ENCODE results near the gene NRXN3.
"Not testable (repeated sequence)": the region's sequence is repeated elsewhere in the genome, so short reads cannot be mapped to it uniquely, and the experiment has no call there.

The NRXN3 gene

DNA sequence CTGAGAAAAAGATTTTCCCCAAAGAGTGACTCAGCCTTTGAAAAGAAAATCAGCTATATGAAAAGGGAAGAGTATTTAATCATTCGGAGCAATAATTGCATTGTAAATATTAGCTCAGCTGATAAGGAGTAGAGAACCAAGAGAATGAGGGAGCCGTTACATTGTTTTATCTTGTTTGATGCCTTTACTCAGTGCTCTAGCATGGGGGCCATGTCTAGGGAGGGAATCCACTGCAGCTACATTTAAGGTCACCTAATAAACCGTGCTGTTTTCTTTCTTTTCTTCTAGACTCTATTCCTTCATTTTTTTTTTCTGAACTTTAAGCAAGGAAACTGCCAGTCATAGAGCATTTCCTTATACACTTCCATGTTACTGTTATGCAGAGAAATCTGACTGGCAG lies 1594.2 kb downstream of the NRXN3 start:
- in situ Hi-C loops (cut with MboI; ENCODE audit: low pct_unique_long_range_greater_than_20kb, low sequenced_read_pairs, unreplicated experiment), result no loop called here
- TF ChIP-seq, protein P1, sequence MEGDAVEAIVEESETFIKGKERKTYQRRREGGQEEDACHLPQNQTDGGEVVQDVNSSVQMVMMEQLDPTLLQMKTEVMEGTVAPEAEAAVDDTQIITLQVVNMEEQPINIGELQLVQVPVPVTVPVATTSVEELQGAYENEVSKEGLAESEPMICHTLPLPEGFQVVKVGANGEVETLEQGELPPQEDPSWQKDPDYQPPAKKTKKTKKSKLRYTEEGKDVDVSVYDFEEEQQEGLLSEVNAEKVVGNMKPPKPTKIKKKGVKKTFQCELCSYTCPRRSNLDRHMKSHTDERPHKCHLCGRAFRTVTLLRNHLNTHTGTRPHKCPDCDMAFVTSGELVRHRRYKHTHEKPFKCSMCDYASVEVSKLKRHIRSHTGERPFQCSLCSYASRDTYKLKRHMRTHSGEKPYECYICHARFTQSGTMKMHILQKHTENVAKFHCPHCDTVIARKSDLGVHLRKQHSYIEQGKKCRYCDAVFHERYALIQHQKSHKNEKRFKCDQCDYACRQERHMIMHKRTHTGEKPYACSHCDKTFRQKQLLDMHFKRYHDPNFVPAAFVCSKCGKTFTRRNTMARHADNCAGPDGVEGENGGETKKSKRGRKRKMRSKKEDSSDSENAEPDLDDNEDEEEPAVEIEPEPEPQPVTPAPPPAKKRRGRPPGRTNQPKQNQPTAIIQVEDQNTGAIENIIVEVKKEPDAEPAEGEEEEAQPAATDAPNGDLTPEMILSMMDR (IDR thresholded peaks at IDR 0.05; ENCODE audit: extremely low read depth, insufficient read depth, missing control alignments), result no peak
- DNase-seq (ENCODE audit: low spot score), result no peak

DNA sequence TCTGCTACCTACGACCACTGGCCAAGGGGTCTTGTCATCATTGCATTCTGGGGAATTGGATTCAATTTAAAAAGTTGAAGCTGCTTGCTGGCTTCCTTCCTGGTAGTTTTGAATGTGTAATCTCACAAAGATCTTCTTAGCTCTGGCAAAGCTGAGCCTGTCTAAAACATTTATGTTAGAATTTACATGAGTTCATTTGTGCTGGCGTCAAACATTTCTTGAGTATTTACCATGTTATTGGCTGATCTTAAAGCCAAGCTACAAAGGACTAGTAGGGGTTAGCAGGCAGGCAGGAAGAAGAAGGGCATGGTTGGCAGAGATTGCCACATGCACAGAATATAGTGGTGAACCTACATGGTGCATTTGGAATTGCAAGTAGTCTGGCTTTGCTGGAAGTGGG lies 1596.3 kb downstream of the NRXN3 start:
- no peak for DNase-seq (ENCODE audit: low spot score)
- in situ Hi-C loops (cut with MboI; ENCODE audit: low pct_unique_long_range_greater_than_20kb, low sequenced_read_pairs, unreplicated experiment), result no loop called here
- TF ChIP-seq, protein P1 (IDR thresholded peaks at IDR 0.05; ENCODE audit: extremely low read depth, insufficient read depth, missing control alignments), result no peak

GRCh38 chr14:79767251-79767650 lies 1597.1 kb downstream of the NRXN3 start:
- TF ChIP-seq, protein P1 (IDR thresholded peaks at IDR 0.05; ENCODE audit: extremely low read depth, insufficient read depth, missing control alignments), result no peak
- no peak for DNase-seq (ENCODE audit: low spot score)
- in situ Hi-C loops (cut with MboI; ENCODE audit: low pct_unique_long_range_greater_than_20kb, low sequenced_read_pairs, unreplicated experiment), result no loop called here

- in situ Hi-C loops (cut with MboI; ENCODE audit: low pct_unique_long_range_greater_than_20kb, low sequenced_read_pairs, unreplicated experiment), result not testable (repeated sequence)
These were observed 1597.5 kb downstream of the NRXN3 start for GRCh38 chr14:79767721-79768120.

GRCh38 chr14:79781882-79782281 lies 1611.7 kb downstream of the NRXN3 start:
- in situ Hi-C loops (cut with MboI; ENCODE audit: low pct_unique_long_range_greater_than_20kb, low sequenced_read_pairs, unreplicated experiment), result no loop called here
- DNase-seq (ENCODE audit: low spot score), result no peak
- TF ChIP-seq, protein P1 (IDR thresholded peaks at IDR 0.05; ENCODE audit: extremely low read depth, insufficient read depth, missing control alignments), result no peak

More at GRCh38 chr14:79767721-79768120, 1597.5 kb downstream of the NRXN3 start:
- DNase-seq (ENCODE audit: low spot score), result not testable (repeated sequence)

GRCh38 chr14:79783041-79783440 lies 1612.9 kb downstream of the NRXN3 start:
- DNase-seq (ENCODE audit: low spot score), result no peak

GRCh38 chr14:79786522-79786921 lies 1616.3 kb downstream of the NRXN3 start:
- DNase-seq (ENCODE audit: low spot score), result no peak
- TF ChIP-seq, protein P1 (IDR thresholded peaks at IDR 0.05; ENCODE audit: extremely low read depth, insufficient read depth, missing control alignments), result no peak

More at GRCh38 chr14:79783041-79783440, 1612.9 kb downstream of the NRXN3 start:
- in situ Hi-C loops (cut with MboI; ENCODE audit: low pct_unique_long_range_greater_than_20kb, low sequenced_read_pairs, unreplicated experiment), result no loop called here
- TF ChIP-seq, protein P1 (IDR thresholded peaks at IDR 0.05; ENCODE audit: extremely low read depth, insufficient read depth, missing control alignments), result no peak

More at GRCh38 chr14:79786522-79786921, 1616.3 kb downstream of the NRXN3 start:
- in situ Hi-C loops (cut with MboI; ENCODE audit: low pct_unique_long_range_greater_than_20kb, low sequenced_read_pairs, unreplicated experiment), result no loop called here
